Vagina (tissue), 2 donors: ENCODE measurements around the gene FCAMR.

ENCODE experiments used
- CTCF ChIP-seq, 3 experiments: fragments of 450-650 bp in 2 of 3; fragments of 200-600 bp in 1 of 3; sonication (generic) in 1 of 3; IDR thresholded peaks; one replicate each; pipeline ENCODE4 v1.5.1; 2017 to 2019; ENCODE audit warnings: antibody characterized with exemption in 3 of 3, mild to moderate bottlenecking in 2 of 3, moderate library complexity in 2 of 3
- POLR2A ChIP-seq, 2 donors: fragments of 450-650 bp; IDR thresholded peaks; one replicate each; pipeline ENCODE4 v1.6.1; 2017; ENCODE audit warnings: antibody characterized with exemption in 2 of 2, mild to moderate bottlenecking in 2 of 2, moderate library complexity in 2 of 2
- POLR2AphosphoS5 ChIP-seq, 2 donors: sonication (generic); formaldehyde crosslinking; IDR thresholded peaks; one replicate each; pipeline ENCODE4 v1.9.0; 2017; ENCODE audit warnings: antibody characterized with exemption in 2 of 2, mild to moderate bottlenecking in 2 of 2, low read depth in 1 of 2; ENCODE audit not compliant: insufficient read depth in 1 of 2

- TF ChIP-seq CTCF (IDR thresholded peaks at IDR 0.05): no peak
- no peak for TF ChIP-seq POLR2A (IDR thresholded peaks at IDR 0.05)
- TF ChIP-seq POLR2AphosphoS5 (IDR thresholded peaks at IDR 0.05; ENCODE audit: insufficient read depth in 1 of 2, low read depth in 1 of 2): no peak
Observed at GRCh38 chr1:206932177-206932576, 38.1 kb downstream of the FCAMR start.
